Measurements from ENCODE around the gene TPX2.
"Not testable (repeated sequence)": the region's sequence is repeated elsewhere in the genome, so short reads cannot be mapped to it uniquely, and the experiment has no call there.

TPX2 gene

GRCh38 chr20:31803552-31804291 lies 64.6 kb downstream of the TPX2 start:
- peak; percentile 59 for DNase-seq (ENCODE audit: low read depth, low spot score)
- no peak overlapping the region for H3K4me3 ChIP-seq (ENCODE audit: low read length)

GRCh38 chr20:31806564-31807355 lies 67.7 kb downstream of the TPX2 start:
- no peak overlapping the region for H3K4me3 ChIP-seq (ENCODE audit: low read length)
- no peak for DNase-seq (ENCODE audit: low read depth, low spot score)

GRCh38 chr20:31808481-31808880 lies 69.4 kb downstream of the TPX2 start:
- no peak overlapping the region for H3K4me3 ChIP-seq (ENCODE audit: low read length)
- no peak for DNase-seq (ENCODE audit: low read depth, low spot score)

- DNase-seq (ENCODE audit: low read depth, low spot score), result no peak
- H3K4me3 ChIP-seq (ENCODE audit: low read length), result no peak overlapping the region
These were observed 70.6 kb downstream of the TPX2 start for GRCh38 chr20:31809661-31810060.

GRCh38 chr20:31811198-31811597 lies 72.1 kb downstream of the TPX2 start:
- H3K4me3 ChIP-seq (ENCODE audit: low read length), result no peak overlapping the region
- no peak for DNase-seq (ENCODE audit: low read depth, low spot score)

GRCh38 chr20:31811796-31812728 lies 73.0 kb downstream of the TPX2 start:
- DNase-seq (ENCODE audit: low read depth, low spot score), result no peak

GRCh38 chr20:31813611-31814010 lies 74.5 kb downstream of the TPX2 start:
- no peak for DNase-seq (ENCODE audit: low read depth, low spot score)
- H3K4me3 ChIP-seq (ENCODE audit: low read length), result no peak overlapping the region

More at GRCh38 chr20:31811796-31812728, 73.0 kb downstream of the TPX2 start:
- no peak overlapping the region for H3K4me3 ChIP-seq (ENCODE audit: low read length)

GRCh38 chr20:31814142-31814541 lies 75.1 kb downstream of the TPX2 start:
- not testable (repeated sequence) for DNase-seq (ENCODE audit: low read depth, low spot score); H3K4me3 ChIP-seq (ENCODE audit: low read length)

- H3K4me3 ChIP-seq (ENCODE audit: low read length), result no peak overlapping the region
- no peak for DNase-seq (ENCODE audit: low read depth, low spot score)
These were observed 76.5 kb downstream of the TPX2 start for GRCh38 chr20:31815408-31816188.

- DNase-seq (ENCODE audit: low read depth, low spot score), result no peak
- no peak overlapping the region for H3K4me3 ChIP-seq (ENCODE audit: low read length)
These were observed 77.1 kb downstream of the TPX2 start for GRCh38 chr20:31816221-31816620.

GRCh38 chr20:31817461-31817860 lies 78.4 kb downstream of the TPX2 start:
- no peak overlapping the region for H3K4me3 ChIP-seq (ENCODE audit: low read length)
- DNase-seq (ENCODE audit: low read depth, low spot score), result no peak

GRCh38 chr20:31818376-31818908 lies 79.4 kb downstream of the TPX2 start:
- no peak for DNase-seq (ENCODE audit: low read depth, low spot score)
- H3K4me3 ChIP-seq (ENCODE audit: low read length), result no peak overlapping the region

- no peak within 1 kb of the TSS for H3K4me3 ChIP-seq (ENCODE audit: low read length)
- DNase-seq (ENCODE audit: low read depth, low spot score), result no peak
These were observed 80.1 kb downstream of the TPX2 start, which contains the start of gene MYLK2 for GRCh38 chr20:31819083-31819784. TSS of gene MYLK2 (plus strand) at chr20:31819356. CDS start at chr20:31819581, 225 bp downstream.

GRCh38 chr20:31820228-31820627 lies 81.1 kb downstream of the TPX2 start:
- no peak overlapping the region for H3K4me3 ChIP-seq (ENCODE audit: low read length)
- DNase-seq (ENCODE audit: low read depth, low spot score), result no peak

- no peak overlapping the region for H3K4me3 ChIP-seq (ENCODE audit: low read length)
- no peak for DNase-seq (ENCODE audit: low read depth, low spot score)
These were observed 82.3 kb downstream of the TPX2 start for GRCh38 chr20:31821427-31821826.

- 0 out of 2 replicates have a peak overlapping the region, but pooled peaks have one; percentile 11 for H3K4me3 ChIP-seq (ENCODE audit: low read length)
- DNase-seq (ENCODE audit: low read depth, low spot score), result no peak
These were observed 83.6 kb downstream of the TPX2 start for GRCh38 chr20:31822421-31823330.

Data from Jurkat, Clone E6-1 (cell line).